Measurements from ENCODE around the gene DIP2B. TPM values are rescaled to one million over a fixed set of nuclear protein-coding genes. Genes with fewer than 3 reads are reported as not detected.
"Not testable (repeated sequence)": the region's sequence is repeated elsewhere in the genome, so short reads cannot be mapped to it uniquely, and the experiment has no call there.

DIP2B gene
- total RNA-seq, 6 experiments from 2014 or later, result 11.1 to 24.0 (median 14.8) TPM

DNA sequence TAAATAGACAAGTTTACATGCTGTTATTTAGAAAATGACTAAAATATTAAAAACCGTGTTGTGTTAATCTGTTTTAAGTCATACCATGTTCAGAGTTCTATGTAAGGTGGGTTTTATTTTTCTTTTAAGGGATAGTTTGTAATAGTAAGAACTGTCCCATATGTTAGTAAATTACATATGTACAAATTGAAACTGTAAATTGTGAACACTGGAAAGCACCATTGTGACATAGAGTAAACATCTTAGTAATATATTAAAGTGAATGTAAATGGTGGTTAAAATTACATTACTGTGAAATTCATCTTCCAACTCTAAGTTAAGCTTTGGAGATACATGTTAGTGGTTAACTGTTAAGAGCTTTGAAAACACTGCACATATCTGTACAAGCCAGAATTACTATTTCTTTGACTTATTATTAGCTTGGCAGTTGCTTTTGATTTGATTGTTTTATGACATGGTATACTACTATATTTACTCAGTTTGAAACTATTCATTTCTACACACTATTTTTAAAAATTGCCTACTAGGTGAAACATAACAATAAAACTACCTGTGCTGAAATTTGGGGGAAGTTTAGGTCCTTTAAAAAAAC, 27.4 kb upstream of the DIP2B start:
- Histone ChIP-seq H3K4me1 (no peaks in the 10 kb centered on the region), H3K27ac (no peak overlapping the region), H3K9me3 (no peaks in the 10 kb centered on the region), H3K27me3 (no peaks in the 10 kb centered on the region), H3K4me3 (no peak overlapping the region), H3K36me3 (peaks cover 0 to 58% (median 26%) of the 10 kb centered on the region in 4 donors)
- DNase-seq (no peak), ATAC-seq (no peak)
- no peak for TF ChIP-seq POLR2A (IDR thresholded peaks at IDR 0.05)
- TF ChIP-seq, protein P1, sequence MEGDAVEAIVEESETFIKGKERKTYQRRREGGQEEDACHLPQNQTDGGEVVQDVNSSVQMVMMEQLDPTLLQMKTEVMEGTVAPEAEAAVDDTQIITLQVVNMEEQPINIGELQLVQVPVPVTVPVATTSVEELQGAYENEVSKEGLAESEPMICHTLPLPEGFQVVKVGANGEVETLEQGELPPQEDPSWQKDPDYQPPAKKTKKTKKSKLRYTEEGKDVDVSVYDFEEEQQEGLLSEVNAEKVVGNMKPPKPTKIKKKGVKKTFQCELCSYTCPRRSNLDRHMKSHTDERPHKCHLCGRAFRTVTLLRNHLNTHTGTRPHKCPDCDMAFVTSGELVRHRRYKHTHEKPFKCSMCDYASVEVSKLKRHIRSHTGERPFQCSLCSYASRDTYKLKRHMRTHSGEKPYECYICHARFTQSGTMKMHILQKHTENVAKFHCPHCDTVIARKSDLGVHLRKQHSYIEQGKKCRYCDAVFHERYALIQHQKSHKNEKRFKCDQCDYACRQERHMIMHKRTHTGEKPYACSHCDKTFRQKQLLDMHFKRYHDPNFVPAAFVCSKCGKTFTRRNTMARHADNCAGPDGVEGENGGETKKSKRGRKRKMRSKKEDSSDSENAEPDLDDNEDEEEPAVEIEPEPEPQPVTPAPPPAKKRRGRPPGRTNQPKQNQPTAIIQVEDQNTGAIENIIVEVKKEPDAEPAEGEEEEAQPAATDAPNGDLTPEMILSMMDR (IDR thresholded peaks at IDR 0.05), result no peak
- intact Hi-C loops (cut with DNase I), result no loop called here
- WGBS (ENCODE audit: insufficient coverage, low coverage, low lambda C conversion rate, missing lambda C conversion rate), result 75% methylated on average over 1 of the region's 1 CpG

DNA sequence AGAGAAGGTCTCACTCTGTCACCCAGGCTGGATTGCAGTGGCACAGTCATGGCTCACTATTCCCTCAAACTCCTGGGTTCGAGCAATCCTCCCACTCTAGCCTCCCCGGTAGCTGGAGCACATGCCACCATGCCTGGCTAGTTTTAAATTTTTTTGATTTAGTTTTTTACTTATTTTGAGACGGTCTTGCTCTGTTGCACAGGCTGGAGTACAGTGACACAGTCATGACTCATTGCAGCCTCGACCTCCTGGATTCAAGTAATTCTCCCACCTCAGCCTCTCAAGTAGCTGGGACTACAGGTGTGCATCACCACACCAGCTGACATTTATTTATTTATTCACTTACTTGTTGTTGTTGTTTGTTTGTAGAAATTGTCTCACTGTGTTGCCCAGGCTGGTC, 22.2 kb upstream of the DIP2B start:
- 95% methylated on average over 4 of the region's 4 CpGs for WGBS (ENCODE audit: insufficient coverage, low coverage, low lambda C conversion rate, missing lambda C conversion rate)
- no peak for DNase-seq

DNA sequence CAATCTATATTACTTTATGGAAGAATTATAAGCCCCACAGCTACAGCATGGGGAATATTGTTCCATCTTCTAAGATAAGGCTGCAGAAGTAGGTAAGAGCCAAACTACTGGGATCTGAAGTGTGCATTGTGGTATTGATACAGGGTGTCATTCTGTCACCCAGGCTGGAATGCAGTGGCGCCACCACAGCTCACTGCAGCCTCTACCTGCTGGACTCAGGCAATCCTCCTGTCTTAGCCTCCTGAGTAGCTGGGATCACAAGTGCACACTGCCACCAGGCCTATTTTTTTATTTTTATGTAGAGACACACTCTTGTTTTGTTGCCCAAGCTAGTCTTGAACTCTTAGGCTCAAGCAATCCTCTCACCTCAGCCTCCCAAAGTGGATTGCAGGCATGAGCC, 21.3 kb upstream of the DIP2B start:
- intact Hi-C loops (cut with DNase I), result no loop called here
- TF ChIP-seq POLR2A (IDR thresholded peaks at IDR 0.05), result no peak
- TF ChIP-seq, protein P1 (IDR thresholded peaks at IDR 0.05), result no peak
- Histone ChIP-seq H3K4me3 (no peak overlapping the region), H3K9me3 (no peaks in the 10 kb centered on the region), H3K36me3 (peaks cover 0 to 3% (median 0%) of the 10 kb centered on the region in 4 donors), H3K27ac (no peak overlapping the region), H3K4me1 (no peaks in the 10 kb centered on the region), H3K27me3 (no peaks in the 10 kb centered on the region)
- peak in 1 of 4 donors; percentile 9 for ATAC-seq
- WGBS (ENCODE audit: insufficient coverage, low coverage, low lambda C conversion rate, missing lambda C conversion rate), result no CpG with 5 or more reads among the region's 1 CpG
- no peak for DNase-seq

More for the DNA sequence above, 22.2 kb upstream of the DIP2B start:
- Histone ChIP-seq H3K36me3 (peaks cover 0 to 12% (median 0%) of the 10 kb centered on the region in 4 donors), H3K27ac (no peak overlapping the region), H3K4me3 (no peak overlapping the region), H3K4me1 (no peaks in the 10 kb centered on the region), H3K27me3 (no peaks in the 10 kb centered on the region), H3K9me3 (no peaks in the 10 kb centered on the region)
- no peak for ATAC-seq
- TF ChIP-seq POLR2A (IDR thresholded peaks at IDR 0.05), result no peak
- TF ChIP-seq, protein P1 (IDR thresholded peaks at IDR 0.05), result no peak
- intact Hi-C loops (cut with DNase I), result no loop called here

DNA sequence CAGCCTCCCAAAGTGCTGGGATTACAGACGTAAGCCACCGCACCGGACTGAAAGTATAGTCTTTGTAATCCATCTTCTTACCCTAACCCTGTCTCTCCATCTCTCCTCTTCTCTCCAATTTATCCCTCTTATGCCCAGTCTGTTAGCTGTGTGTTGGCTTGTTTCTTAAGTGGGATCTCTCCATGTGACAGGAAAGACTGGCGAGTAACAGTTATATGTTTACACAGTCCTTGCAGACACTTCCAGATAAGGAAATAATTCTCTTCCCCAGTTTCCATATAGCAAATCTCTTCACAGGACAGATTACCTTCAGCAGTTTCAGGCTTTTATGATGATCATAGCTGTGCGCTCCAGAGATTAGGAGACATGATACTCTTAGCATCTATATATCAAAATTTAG, 16.0 kb upstream of the DIP2B start:
- H3K27me3 ChIP-seq, result no peaks in the 10 kb centered on the region
- no peak overlapping the region for H3K27ac ChIP-seq
- no peak for ATAC-seq
- intact Hi-C loops (cut with DNase I), result no loop called here
- no peak overlapping the region for H3K4me3 ChIP-seq
- whole genome bisulfite sequencing (ENCODE audit: insufficient coverage, low coverage, low lambda C conversion rate, missing lambda C conversion rate), result 72% methylated on average over 2 of the region's 5 CpGs
- no peaks in the 10 kb centered on the region for H3K4me1 ChIP-seq
- no peaks in the 10 kb centered on the region for H3K36me3 ChIP-seq
- TF ChIP-seq POLR2A (IDR thresholded peaks at IDR 0.05), result no peak
- TF ChIP-seq, protein P1 (IDR thresholded peaks at IDR 0.05), result no peak
- no peak for DNase-seq
- H3K9me3 ChIP-seq, result no peaks in the 10 kb centered on the region

DNA sequence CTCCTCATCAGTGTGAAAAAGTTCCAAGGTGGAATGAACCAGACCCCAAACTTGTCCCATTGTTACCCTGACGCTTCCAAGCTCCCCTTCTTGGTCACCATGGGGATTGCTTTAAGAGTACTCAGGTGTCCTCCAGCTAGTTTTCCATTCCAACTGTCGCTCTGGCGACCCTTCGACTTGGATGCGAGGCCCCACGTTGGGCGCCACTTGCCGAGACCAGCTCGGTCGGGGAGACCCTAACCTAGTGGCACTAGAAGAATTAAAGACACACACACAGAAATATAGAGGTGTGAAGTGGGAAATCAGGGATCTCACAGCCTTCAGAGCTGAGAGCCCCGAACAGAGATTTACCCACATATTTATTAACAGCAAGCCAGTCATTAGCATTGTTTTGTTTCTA, 6.7 kb upstream of the DIP2B start:
- intact Hi-C loops (cut with DNase I), result not testable (repeated sequence)
- 96% methylated on average over 8 of the region's 11 CpGs for WGBS (ENCODE audit: insufficient coverage, low coverage, low lambda C conversion rate, missing lambda C conversion rate)

More for the DNA sequence above, 6.7 kb upstream of the DIP2B start:
- ATAC-seq, H3K27ac ChIP-seq, H3K4me3 ChIP-seq, H3K4me1 ChIP-seq, H3K9me3 ChIP-seq, H3K27me3 ChIP-seq, H3K36me3 ChIP-seq, DNase-seq: not testable (repeated sequence)
